ENCODE results near the gene GORASP2.

The GORASP2 gene

GRCh38 chr2:170973492-170974303, 44.6 kb downstream of the GORASP2 start:
- H3K36me3 ChIP-seq (ENCODE audit: insufficient read depth, insufficient read length, low read length): peaks cover 6% of the 10 kb centered on the region
- H3K4me1 ChIP-seq (ENCODE audit: insufficient read depth, insufficient read length): peaks cover 12% of the 10 kb centered on the region
- TF ChIP-seq YY1 (IDR thresholded peaks at IDR 0.05; ENCODE audit: insufficient read depth, insufficient read length) (no peak), ZNF274 (IDR thresholded peaks at IDR 0.05; ENCODE audit: low read depth, low read length) (no peak), SUZ12 (IDR thresholded peaks at IDR 0.05; ENCODE audit: extremely low read depth, insufficient read depth, insufficient read length) (no peak)
- H3K9me3 ChIP-seq (ENCODE audit: insufficient read depth, low read length): no peaks in the 10 kb centered on the region
- peak overlapping the region; percentile 31 for H3K4me3 ChIP-seq (ENCODE audit: insufficient read length, low read depth)
- H3K9ac ChIP-seq (ENCODE audit: insufficient read length, low read depth): peak overlapping the region; percentile 59
- H3K27me3 ChIP-seq (ENCODE audit: insufficient read depth, insufficient read length): no peaks in the 10 kb centered on the region
- DNase-seq (ENCODE audit: low read depth, low spot score): peak; percentile 69

GRCh38 chr2:170974304-170974993, 45.4 kb downstream of the GORASP2 start:
- no peak overlapping the region for H3K4me3 ChIP-seq (ENCODE audit: insufficient read length, low read depth)
- H3K9ac ChIP-seq (ENCODE audit: insufficient read length, low read depth): peak overlapping the region; percentile 36
- H3K27me3 ChIP-seq (ENCODE audit: insufficient read depth, insufficient read length): no peaks in the 10 kb centered on the region
- no peaks in the 10 kb centered on the region for H3K9me3 ChIP-seq (ENCODE audit: insufficient read depth, low read length)
- peaks cover 12% of the 10 kb centered on the region for H3K4me1 ChIP-seq (ENCODE audit: insufficient read depth, insufficient read length)
- TF ChIP-seq YY1 (IDR thresholded peaks at IDR 0.05; ENCODE audit: insufficient read depth, insufficient read length): no peak
- no peak for TF ChIP-seq SUZ12 (IDR thresholded peaks at IDR 0.05; ENCODE audit: extremely low read depth, insufficient read depth, insufficient read length)
- no peak for TF ChIP-seq ZNF274 (IDR thresholded peaks at IDR 0.05; ENCODE audit: low read depth, low read length)
- DNase-seq (ENCODE audit: low read depth, low spot score): no peak
- H3K36me3 ChIP-seq (ENCODE audit: insufficient read depth, insufficient read length, low read length): no peaks in the 10 kb centered on the region

DNA sequence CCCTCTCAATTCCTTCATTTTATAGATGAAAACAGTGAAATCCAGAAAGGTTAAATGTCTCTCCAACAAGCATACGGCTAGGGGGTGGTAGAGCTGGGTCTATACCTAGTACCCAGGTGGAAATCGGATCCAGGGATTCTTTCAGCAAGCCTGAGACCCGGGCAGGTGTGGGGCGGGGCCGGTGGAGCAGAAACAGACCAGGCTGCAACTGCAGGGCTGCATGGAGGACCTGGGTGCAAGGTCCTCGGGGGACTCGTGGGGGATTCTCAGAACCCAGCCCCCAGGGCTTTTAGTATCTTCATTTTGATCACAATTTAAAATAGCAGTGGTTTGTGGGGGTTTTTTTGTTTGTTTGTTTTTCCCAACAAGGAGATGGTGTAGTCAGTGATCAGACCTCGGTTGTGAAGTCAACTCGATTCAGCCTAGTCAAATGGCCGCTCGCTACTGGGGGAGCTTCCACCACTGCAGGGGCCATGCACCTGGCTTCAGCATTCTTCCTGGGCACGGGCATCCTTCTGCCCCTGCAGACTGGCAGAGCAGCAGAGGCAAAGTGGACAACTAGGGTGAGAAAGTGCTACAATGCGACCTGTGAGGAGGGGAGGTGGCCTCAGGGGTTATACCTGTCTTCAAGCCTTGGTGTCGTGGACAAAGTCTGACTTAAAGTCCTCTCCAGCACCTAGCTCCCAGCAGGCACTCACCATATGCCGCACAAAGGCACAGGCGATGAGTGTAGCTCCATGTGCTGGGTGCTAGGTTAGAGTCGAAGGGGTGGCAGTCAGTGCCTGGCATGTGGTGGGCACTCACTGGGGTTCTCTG, 46.3 kb downstream of the GORASP2 start:
- Histone ChIP-seq H3K9ac (ENCODE audit: insufficient read length, low read depth) (no peak overlapping the region), H3K4me1 (ENCODE audit: insufficient read depth, insufficient read length) (peaks cover 12% of the 10 kb centered on the region), H3K27me3 (ENCODE audit: insufficient read depth, insufficient read length) (no peaks in the 10 kb centered on the region), H3K36me3 (ENCODE audit: insufficient read depth, insufficient read length, low read length) (no peaks in the 10 kb centered on the region), H3K9me3 (ENCODE audit: insufficient read depth, low read length) (no peaks in the 10 kb centered on the region), H3K4me3 (ENCODE audit: insufficient read length, low read depth) (no peak overlapping the region)
- no peak for TF ChIP-seq SUZ12 (IDR thresholded peaks at IDR 0.05; ENCODE audit: extremely low read depth, insufficient read depth, insufficient read length)
- no peak for TF ChIP-seq YY1 (IDR thresholded peaks at IDR 0.05; ENCODE audit: insufficient read depth, insufficient read length)
- no peak for TF ChIP-seq ZNF274 (IDR thresholded peaks at IDR 0.05; ENCODE audit: low read depth, low read length)
- no peak for DNase-seq (ENCODE audit: low read depth, low spot score)

DNA sequence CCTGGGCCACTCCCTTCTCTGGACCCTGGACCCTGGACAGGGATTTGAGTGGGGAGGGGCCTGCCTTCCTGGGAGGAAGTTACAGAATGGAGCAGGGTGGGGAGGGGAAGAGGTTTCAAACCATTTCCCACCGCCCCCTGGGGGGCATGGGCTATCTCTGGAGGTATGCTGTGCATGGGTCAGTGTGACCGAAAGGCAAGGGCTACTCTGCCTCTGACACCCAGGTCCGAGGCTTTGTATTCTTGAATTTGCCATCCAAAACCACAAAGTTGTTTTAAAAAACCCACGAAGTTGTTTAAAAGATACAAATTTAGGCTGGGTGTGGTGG, 46.9 kb downstream of the GORASP2 start:
- no peaks in the 10 kb centered on the region for H3K9me3 ChIP-seq (ENCODE audit: insufficient read depth, low read length)
- no peak overlapping the region for H3K9ac ChIP-seq (ENCODE audit: insufficient read length, low read depth)
- H3K4me3 ChIP-seq (ENCODE audit: insufficient read length, low read depth): no peak overlapping the region
- peaks cover 12% of the 10 kb centered on the region for H3K4me1 ChIP-seq (ENCODE audit: insufficient read depth, insufficient read length)
- H3K36me3 ChIP-seq (ENCODE audit: insufficient read depth, insufficient read length, low read length): no peaks in the 10 kb centered on the region
- TF ChIP-seq ZNF274 (IDR thresholded peaks at IDR 0.05; ENCODE audit: low read depth, low read length): no peak
- no peak for TF ChIP-seq SUZ12 (IDR thresholded peaks at IDR 0.05; ENCODE audit: extremely low read depth, insufficient read depth, insufficient read length)
- no peak for TF ChIP-seq YY1 (IDR thresholded peaks at IDR 0.05; ENCODE audit: insufficient read depth, insufficient read length)
- no peaks in the 10 kb centered on the region for H3K27me3 ChIP-seq (ENCODE audit: insufficient read depth, insufficient read length)
- no peak for DNase-seq (ENCODE audit: low read depth, low spot score)

GRCh38 chr2:170984079-170984478, 55.0 kb downstream of the GORASP2 start:
- no peak for DNase-seq (ENCODE audit: low read depth, low spot score)
- H3K4me1 ChIP-seq (ENCODE audit: insufficient read depth, insufficient read length): no peaks in the 10 kb centered on the region
- H3K9me3 ChIP-seq (ENCODE audit: insufficient read depth, low read length): no peaks in the 10 kb centered on the region
- TF ChIP-seq ZNF274 (IDR thresholded peaks at IDR 0.05; ENCODE audit: low read depth, low read length): no peak
- no peak for TF ChIP-seq YY1 (IDR thresholded peaks at IDR 0.05; ENCODE audit: insufficient read depth, insufficient read length)
- no peak for TF ChIP-seq SUZ12 (IDR thresholded peaks at IDR 0.05; ENCODE audit: extremely low read depth, insufficient read depth, insufficient read length)
- no peaks in the 10 kb centered on the region for H3K27me3 ChIP-seq (ENCODE audit: insufficient read depth, insufficient read length)
- H3K4me3 ChIP-seq (ENCODE audit: insufficient read length, low read depth): no peak overlapping the region
- H3K36me3 ChIP-seq (ENCODE audit: insufficient read depth, insufficient read length, low read length): peaks cover 4% of the 10 kb centered on the region
- no peak overlapping the region for H3K9ac ChIP-seq (ENCODE audit: insufficient read length, low read depth)

- Histone ChIP-seq H3K4me3 (ENCODE audit: insufficient read length, low read depth) (no peak overlapping the region), H3K9me3 (ENCODE audit: insufficient read depth, low read length) (no peaks in the 10 kb centered on the region), H3K4me1 (ENCODE audit: insufficient read depth, insufficient read length) (no peaks in the 10 kb centered on the region), H3K36me3 (ENCODE audit: insufficient read depth, insufficient read length, low read length) (peaks cover 4% of the 10 kb centered on the region), H3K27me3 (ENCODE audit: insufficient read depth, insufficient read length) (no peaks in the 10 kb centered on the region), H3K9ac (ENCODE audit: insufficient read length, low read depth) (no peak overlapping the region)
- no peak for DNase-seq (ENCODE audit: low read depth, low spot score)
- TF ChIP-seq YY1 (IDR thresholded peaks at IDR 0.05; ENCODE audit: insufficient read depth, insufficient read length) (no peak), SUZ12 (IDR thresholded peaks at IDR 0.05; ENCODE audit: extremely low read depth, insufficient read depth, insufficient read length) (no peak), ZNF274 (IDR thresholded peaks at IDR 0.05; ENCODE audit: low read depth, low read length) (no peak)
Observed at GRCh38 chr2:170985407-170985806, 56.4 kb downstream of the GORASP2 start.

All from NT2/D1 (cell line).